ENCODE results near the gene LGALS7.
"Not testable (repeated sequence)": the region's sequence is repeated elsewhere in the genome, so short reads cannot be mapped to it uniquely, and the experiment has no call there.

LGALS7 gene

DNA sequence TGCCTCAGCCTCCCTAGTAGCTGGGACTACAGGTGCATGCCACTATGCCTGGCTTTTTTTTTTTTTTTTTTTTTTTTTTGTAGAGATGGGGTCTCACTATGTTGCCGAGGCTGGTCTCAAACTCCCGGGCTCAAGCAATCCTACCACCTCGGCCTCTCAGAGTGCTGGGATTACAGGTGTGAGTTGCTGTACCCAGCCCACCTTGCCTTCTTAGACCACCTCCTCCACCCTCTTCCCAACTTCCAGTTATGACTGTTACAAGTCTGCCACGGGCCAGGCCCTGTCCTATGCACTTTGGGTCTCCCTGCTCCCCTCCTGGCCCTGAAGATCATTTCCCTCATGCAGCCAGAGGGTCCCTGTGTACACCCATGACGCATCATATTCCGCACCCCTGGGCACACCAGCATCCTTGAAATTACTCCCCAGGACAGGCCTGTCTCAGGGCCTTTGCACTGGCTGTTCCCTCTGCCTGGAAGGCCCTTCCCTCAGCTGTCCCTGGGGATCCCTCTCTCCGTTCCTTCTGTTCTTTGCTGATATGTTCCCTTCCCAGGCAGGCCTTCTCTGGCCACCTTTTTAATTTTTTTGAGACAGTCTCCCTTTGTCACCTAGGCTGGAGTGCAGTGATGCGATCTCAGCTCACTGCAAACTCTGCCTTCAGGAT, 36.4 kb upstream of the LGALS7 start:
- no peak for DNase-seq (ENCODE audit: extremely low read depth, insufficient read length)
- H3K4me3 ChIP-seq (replicated peaks; ENCODE audit: low read depth, low read length): no peak overlapping the region
- H3K27me3 ChIP-seq (replicated peaks; ENCODE audit: control insufficient read depth, insufficient read depth, low read length): no peaks in the 10 kb centered on the region
- TF ChIP-seq, protein P1, sequence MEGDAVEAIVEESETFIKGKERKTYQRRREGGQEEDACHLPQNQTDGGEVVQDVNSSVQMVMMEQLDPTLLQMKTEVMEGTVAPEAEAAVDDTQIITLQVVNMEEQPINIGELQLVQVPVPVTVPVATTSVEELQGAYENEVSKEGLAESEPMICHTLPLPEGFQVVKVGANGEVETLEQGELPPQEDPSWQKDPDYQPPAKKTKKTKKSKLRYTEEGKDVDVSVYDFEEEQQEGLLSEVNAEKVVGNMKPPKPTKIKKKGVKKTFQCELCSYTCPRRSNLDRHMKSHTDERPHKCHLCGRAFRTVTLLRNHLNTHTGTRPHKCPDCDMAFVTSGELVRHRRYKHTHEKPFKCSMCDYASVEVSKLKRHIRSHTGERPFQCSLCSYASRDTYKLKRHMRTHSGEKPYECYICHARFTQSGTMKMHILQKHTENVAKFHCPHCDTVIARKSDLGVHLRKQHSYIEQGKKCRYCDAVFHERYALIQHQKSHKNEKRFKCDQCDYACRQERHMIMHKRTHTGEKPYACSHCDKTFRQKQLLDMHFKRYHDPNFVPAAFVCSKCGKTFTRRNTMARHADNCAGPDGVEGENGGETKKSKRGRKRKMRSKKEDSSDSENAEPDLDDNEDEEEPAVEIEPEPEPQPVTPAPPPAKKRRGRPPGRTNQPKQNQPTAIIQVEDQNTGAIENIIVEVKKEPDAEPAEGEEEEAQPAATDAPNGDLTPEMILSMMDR (IDR thresholded peaks at IDR 0.05; ENCODE audit: insufficient read depth, low read length, poor library complexity, severe bottlenecking): no peak
- H3K36me3 ChIP-seq (ENCODE audit: control insufficient read depth, insufficient read depth, low read length): no peaks in the 10 kb centered on the region

DNA sequence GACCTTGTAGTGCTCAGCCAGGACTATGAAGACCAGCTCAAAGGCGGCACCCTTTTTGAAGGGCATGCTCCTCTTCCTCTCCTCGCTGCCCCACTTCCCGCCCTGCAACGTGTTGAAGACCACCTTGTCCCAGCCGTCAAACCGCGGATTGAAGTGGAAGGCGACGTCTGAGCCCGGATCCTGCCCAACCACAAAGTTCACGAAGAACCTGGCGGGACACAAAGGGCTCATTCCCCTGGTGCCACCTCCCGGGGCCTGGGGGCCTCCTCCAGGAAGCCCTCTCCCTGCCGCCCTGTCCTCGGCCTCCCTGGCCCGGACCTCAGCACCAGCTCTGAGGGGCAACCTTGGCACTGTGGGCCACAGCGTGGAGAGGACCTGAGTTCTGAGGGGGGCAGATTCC, 35.4 kb upstream of the LGALS7 start:
- Histone ChIP-seq H3K36me3 (ENCODE audit: control insufficient read depth, insufficient read depth, low read length) (no peaks in the 10 kb centered on the region), H3K27me3 (replicated peaks; ENCODE audit: control insufficient read depth, insufficient read depth, low read length) (no peaks in the 10 kb centered on the region)
- TF ChIP-seq, protein P1 (IDR thresholded peaks at IDR 0.05; ENCODE audit: insufficient read depth, low read length, poor library complexity, severe bottlenecking): no peak

DNA sequence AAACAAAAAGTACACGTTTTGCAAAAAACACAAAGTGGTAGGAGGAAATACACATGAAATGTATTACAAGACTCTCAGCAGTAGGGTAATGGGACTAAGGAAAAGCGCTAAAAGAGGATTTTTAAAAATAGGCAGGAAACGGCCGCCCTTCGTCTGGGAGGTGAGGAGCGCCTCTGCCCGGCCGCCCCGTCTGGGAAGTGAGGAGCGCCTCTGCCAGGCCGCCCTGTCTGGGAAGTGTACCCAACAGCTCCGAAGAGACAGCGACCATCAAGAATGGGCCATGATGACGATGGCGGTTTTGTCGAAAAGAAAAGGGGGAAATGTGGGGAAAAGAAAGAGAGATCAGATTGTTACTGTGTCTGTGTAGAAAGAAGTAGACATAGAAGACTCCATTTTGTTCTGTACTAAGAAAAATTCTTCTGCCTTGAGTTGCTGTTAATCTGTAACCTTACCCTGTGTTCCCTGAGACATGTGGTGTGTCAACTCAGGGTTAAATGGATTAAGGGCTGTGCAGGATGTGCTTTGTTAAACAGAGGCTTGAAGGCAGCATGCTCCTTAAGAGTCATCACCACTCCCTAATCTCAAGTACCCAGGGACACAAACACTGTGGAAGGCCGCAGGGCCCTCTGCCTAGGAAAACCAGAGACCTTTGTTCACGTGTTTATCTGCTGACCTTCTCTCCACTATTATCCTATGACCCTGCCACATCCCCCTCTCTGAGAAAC, 34.2 kb upstream of the LGALS7 start:
- H3K36me3 ChIP-seq (ENCODE audit: control insufficient read depth, insufficient read depth, low read length); DNase-seq (ENCODE audit: extremely low read depth, insufficient read length); H3K27me3 ChIP-seq (replicated peaks; ENCODE audit: control insufficient read depth, insufficient read depth, low read length); H3K4me3 ChIP-seq (replicated peaks; ENCODE audit: low read depth, low read length): not testable (repeated sequence)

More for the DNA sequence above, 35.4 kb upstream of the LGALS7 start:
- H3K4me3 ChIP-seq (replicated peaks; ENCODE audit: low read depth, low read length): no peak overlapping the region
- no peak for DNase-seq (ENCODE audit: extremely low read depth, insufficient read length)

DNA sequence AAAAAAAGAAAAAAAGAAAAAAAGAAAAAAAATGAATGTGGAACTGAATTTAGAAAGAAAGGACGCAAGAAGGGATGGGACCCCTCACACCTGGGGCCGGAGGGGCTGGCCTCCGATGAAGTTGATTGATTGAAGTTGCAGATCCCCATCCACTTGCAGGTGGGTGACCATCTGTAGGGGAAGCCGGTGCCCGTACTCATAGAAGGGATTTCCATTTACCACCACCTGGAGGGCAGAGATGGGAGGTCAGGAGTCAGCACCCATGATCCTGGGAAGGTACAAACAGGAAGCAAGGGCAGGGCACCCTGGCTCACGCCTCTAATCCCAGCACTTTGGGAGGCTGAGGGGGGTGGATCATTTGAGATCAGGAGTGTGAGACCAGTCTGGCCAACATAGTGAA, 33.1 kb upstream of the LGALS7 start:
- Histone ChIP-seq H3K4me3 (replicated peaks; ENCODE audit: low read depth, low read length) (no peak overlapping the region), H3K36me3 (ENCODE audit: control insufficient read depth, insufficient read depth, low read length) (no peaks in the 10 kb centered on the region), H3K27me3 (replicated peaks; ENCODE audit: control insufficient read depth, insufficient read depth, low read length) (no peaks in the 10 kb centered on the region)
- no peak for DNase-seq (ENCODE audit: extremely low read depth, insufficient read length)
- TF ChIP-seq, protein P1 (IDR thresholded peaks at IDR 0.05; ENCODE audit: insufficient read depth, low read length, poor library complexity, severe bottlenecking): no peak

DNA sequence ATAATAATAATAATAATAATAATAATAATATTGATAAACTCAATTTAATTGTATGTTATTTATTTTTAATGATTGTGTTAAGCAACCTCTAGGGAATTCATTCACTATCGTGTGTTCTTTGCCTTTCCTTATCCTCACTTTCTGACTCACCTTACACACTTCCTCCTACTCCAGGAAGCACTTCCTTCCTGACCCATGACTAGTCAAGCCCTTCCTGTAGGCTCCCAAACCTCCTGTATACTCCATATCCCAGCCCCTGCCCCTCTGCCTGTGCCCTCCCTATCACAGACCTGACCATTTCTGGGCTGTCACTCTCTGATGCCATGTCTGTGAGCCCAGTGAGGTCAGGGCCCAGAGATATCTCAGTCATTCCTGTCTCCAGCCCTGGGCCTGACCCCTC, 31.9 kb upstream of the LGALS7 start:
- H3K4me3 ChIP-seq (replicated peaks; ENCODE audit: low read depth, low read length): no peak overlapping the region
- H3K27me3 ChIP-seq (replicated peaks; ENCODE audit: control insufficient read depth, insufficient read depth, low read length): no peaks in the 10 kb centered on the region
- DNase-seq (ENCODE audit: extremely low read depth, insufficient read length): no peak
- TF ChIP-seq, protein P1 (IDR thresholded peaks at IDR 0.05; ENCODE audit: insufficient read depth, low read length, poor library complexity, severe bottlenecking): no peak
- no peaks in the 10 kb centered on the region for H3K36me3 ChIP-seq (ENCODE audit: control insufficient read depth, insufficient read depth, low read length)

DNA sequence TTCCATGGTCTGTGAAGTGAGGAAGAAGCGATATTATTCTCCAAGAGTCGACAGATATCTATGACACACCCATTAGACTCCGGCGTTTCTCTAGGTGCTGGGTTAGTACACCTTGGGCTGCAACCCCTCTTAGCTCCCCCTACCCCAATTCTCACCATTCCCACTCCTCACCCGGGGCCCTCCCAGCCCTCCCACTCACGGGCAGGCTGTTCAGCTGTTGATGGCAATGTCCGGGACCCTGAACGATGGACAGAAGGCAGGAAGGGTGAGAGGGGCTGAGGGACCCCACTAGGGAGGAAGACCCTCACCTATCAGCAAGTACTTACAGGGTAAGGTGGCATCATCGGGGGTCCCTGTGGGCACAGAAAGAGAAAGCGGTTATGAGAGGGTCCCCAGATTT, 30.2 kb upstream of the LGALS7 start:
- TF ChIP-seq, protein P1 (IDR thresholded peaks at IDR 0.05; ENCODE audit: insufficient read depth, low read length, poor library complexity, severe bottlenecking): no peak
- no peaks in the 10 kb centered on the region for H3K36me3 ChIP-seq (ENCODE audit: control insufficient read depth, insufficient read depth, low read length)
- no peak for DNase-seq (ENCODE audit: extremely low read depth, insufficient read length)
- no peak overlapping the region for H3K4me3 ChIP-seq (replicated peaks; ENCODE audit: low read depth, low read length)
- no peaks in the 10 kb centered on the region for H3K27me3 ChIP-seq (replicated peaks; ENCODE audit: control insufficient read depth, insufficient read depth, low read length)

All from GM06990 (cell line).